Stimulated activated CD4-positive, alpha-beta T cell treated with anti-CD3 and anti-CD28 coated beads, TNF-alpha, amount 100 ng/mL, for 1 hour (primary cell): ENCODE results near the gene ELP5.

Experiments
- DNase-seq, 3 donors: peaks; one replicate each; pipeline ENCODE4 v3.0.0-alpha.2; 2020; ENCODE audit warnings: low read depth in 3 of 3, low spot score in 1 of 3

The ELP5 gene, protein sequence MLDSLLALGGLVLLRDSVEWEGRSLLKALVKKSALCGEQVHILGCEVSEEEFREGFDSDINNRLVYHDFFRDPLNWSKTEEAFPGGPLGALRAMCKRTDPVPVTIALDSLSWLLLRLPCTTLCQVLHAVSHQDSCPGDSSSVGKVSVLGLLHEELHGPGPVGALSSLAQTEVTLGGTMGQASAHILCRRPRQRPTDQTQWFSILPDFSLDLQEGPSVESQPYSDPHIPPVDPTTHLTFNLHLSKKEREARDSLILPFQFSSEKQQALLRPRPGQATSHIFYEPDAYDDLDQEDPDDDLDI

DNA sequence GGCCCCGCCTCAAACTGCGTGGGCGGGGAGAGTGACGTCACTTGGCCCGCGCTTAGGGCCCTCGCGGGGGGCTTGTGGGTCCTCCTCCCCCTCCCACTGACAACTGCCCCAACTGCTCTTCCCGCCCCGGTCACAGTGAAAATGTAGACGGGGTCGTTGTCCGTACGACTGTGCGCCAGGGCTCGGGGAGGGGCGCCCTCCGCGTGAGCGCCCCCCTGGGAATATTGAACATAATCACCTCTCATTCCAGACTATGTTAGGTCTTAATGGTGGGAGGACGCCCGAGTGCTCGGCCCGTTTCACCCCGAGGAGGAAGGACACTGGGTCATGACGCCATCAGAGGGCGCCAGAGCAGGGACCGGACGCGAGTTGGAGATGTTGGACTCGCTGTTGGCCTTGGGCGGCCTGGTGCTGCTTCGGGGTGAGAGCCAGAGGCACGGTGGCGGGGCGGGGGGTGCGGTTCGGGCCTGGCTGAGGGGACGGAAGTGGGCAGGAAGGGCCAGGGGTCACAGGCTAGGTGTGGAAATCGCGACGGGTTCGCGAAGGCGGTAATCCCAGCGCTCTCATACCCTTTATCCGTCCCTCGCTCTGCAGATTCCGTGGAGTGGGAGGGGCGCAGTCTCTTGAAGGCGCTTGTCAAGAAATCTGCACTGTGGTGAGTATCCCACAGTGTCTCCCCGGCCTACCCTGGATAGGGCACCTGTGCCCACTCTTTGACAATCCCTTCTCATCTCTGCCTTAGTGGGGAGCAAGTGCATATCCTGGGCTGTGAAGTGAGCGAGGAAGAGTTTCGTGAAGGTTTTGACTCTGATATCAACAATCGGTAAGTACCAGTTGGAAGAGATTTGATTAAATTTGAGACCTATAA, at the start of gene ELP5:
Gene ELP5, plus strand, starts transcription at position 40 of the 868 bp plus-strand sequence. Its CDS starts 336 bp downstream, at position 376.
- DNase-seq, result peak; percentile 56 to 75 (median 59)

DNA sequence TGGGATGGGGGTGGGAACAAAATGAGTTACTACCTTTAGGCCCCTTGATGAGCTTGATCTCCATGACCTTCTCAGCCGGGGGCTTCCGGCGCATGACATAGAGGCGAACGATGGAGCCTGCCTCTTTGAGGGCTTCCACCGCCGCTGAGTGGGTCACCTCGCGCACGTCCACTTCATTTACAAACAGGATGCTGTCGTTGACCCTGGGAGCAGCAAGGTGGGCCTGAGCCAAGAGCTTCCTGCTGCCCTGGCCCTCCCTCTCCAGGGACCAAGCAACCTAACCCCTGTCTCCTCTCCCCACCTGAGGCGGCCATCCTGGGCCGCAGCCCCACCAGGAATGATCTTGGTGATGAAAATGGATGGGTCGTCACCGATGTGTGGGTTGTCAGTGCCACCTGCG, 48.6 kb upstream of the ELP5 start:
- DNase-seq, result no peak

DNA sequence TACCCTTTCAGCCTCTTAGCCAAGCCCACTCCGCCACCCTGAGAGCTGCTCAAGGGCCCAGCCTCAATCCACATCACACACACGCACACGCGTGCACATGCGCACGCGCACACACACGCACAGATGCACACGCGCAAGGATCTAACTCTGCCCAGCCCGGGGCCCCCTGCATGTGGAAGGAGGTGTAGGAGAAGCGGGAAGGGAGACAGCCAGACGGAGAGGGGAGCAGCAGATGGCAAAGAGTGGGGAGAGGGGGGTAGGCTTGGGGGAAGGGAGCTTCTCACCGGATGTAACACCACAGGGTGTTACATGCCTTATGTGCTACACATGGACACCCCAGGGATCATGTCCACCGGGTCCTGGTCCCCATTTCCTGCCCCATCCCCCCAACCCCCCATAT, 47.7 kb upstream of the ELP5 start:
- no peak for DNase-seq

DNA sequence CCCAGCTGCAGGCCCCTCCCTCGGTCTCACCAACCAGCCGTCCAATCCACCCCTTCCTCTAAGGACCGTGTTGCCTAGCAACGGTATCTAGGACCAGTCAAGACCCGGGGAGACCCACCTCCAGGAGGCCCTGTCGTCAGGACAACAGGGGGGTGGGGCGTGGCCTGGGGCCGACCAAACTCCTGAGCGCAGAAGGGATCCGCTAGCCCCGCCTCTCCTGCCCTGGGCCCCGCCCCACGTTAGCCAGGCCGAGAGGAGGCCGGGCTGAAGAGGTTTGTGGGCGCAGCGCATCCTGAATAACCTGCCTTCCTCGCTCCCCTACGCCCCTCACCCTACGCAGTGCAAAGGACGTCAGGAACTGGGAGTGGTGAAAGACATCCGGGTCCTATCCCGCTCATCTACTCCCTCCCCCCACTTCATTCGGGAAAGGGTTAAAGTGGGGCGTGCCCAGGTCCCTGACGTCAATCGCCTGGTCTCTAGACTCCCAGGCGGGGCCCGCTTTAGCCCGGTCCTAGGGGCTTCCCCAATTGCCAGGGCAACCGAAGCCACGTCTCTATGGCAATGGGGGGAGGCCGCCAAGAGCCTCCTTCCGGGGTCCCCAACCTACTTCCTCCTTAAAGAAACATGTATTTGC, 47.1 kb upstream of the ELP5 start:
- DNase-seq, result peak; percentile 80 to 90 (median 85)

DNA sequence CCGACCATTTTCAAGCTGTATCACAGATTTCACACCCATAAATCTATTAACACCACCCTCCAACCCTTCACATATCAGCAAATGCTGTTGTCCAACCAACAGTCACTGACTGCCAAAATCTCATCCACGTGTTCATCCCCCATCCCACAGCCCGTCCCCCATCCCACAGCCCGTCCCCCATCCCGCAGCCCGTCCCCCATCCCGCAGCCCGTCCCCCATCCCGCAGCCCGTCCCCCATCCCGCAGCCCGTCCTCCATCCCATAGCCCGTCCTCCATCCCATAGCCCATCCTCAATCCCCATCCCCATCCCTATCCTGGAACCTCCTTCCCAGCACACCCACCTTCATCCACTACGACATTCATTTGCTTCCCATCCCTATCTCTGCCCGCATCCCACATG, 46.5 kb upstream of the ELP5 start:
- no peak for DNase-seq

DNA sequence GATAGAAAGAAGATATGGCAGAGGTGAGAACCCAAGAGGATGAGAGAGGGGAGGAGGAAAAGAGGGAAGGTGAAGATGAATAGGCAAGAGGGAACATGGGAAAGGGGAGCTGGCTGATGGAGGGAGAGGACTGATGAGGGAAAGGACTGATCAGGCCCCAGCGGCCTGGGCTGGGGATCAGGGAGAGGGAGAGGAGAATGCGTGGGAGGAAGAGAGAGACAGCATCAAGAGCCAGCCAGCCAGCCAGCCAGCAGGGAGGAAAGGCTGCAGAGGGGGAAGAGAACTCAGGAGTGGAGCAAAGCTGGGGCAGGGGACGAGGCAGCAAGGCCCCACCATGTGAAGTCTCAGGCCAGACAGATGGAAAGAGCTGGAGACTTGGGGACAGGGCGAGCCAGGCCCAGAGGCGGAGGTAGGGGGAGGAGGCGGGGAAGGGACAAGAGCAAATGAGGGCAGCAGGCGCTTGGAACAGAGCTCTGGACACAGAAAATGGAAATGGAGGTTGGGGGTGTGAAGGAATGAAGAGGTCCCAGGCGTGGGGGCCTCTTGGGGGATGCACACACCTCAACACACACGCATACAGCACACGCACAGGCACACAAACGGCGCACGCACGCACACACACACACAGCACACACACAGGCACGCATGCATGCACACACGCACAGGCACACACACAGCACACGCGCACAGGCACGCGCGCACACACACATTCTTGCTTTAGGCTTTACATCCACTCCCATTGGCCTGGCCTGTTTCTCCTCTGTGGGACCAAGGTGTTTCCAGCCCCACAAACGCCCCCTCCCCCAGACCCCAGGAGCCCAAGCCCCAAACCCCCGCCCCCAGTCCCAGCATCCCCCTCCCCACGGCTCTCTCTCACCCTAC, 44.7 kb upstream of the ELP5 start:
- no peak for DNase-seq

DNA sequence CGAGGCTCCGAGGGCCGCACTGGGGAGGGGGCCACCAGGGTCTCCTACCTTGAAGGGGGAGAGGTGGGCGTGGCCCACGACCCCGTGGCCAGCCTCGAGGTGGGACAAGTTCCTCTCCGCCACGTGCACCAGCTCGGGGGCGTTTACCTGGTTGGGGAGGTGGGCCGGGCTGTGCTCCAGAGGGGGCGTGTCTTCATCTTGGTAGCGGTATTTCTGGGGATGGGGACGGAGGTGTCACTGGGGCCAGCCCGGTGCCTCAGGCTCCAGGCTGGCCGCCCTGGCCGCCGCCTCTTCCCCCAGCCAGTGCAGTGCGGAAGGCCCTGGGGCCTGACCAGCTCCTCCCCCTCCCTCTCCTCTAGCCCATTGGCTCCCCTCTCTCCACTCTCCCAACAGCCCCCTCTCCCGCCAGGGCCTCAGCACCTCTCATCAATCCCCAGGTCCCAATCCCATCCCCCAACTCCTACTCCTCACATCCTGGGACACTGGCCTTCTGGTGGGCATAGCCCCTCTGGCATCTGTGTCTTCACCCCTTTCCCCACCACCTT, 43.9 kb upstream of the ELP5 start:
- DNase-seq, result no peak

DNA sequence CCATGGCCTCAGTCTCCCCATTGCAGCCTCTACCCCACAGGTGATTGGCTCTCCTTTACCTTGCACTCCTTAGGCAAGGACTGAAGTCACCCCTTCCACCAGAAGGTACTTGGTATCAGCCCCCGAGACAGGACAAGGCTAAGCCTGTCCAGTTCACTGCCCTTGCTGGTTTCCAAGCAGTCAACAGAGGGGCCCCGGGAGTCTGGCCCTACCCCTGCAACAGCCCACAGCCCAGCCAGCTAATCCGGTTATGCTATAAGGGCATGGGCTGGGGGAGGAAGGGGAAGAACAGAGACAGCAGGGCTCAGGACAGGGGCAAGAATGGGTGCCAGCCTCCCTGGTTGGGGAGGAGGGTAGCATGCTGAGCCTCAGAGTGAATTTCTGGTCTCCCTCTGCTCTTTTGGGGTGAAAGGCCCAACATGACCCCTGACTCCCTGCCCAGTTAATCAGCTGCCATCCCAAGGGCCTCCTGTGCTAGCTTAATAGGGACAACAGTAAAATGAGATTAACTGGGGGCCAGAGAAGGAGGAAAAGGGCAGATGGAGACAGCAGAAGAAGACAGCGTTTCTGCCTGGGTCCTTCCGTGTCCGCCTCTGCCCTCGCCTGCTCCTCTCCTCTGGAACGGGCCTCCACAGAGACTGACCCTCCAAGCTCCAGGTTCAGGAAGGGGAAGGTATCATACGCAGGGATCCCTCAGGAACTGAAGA, 43.1 kb upstream of the ELP5 start:
- DNase-seq, result no peak

DNA sequence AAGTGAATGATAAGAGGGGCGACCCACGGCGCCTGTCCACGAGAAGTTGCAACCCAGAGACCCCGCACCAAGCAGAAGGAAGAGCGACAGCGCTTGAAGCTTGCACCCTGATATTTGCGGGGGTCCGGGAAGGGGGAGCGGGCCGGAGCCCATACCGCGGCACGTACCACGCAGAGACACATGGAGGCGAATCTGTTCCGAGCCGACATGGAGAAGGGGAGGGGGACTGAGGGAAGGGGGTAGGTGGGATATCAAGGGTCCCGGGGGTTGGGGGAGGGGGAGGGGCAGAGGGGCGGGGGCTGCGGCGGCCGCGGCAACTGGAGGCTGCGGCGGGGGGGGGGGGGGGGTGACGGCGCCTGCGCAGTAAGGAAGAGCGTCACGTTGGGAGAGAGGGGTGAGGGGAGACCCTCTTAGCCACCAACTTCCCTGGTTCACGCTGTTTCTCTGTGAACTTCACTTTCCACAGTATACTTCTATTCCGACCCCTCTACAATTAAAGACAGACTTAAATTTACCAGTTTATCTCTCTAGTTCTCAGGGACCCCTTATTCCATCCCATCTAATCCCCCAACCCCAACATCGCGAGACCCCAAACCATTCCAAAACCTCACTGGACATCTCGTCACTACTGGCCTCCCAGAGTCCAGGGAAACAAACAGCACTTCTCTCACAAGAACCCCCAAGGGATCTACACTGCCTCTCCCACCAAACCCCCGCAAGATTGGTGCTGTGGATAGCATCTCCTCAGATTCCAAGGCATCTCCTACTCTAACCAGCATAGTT, 40.3 kb upstream of the ELP5 start:
- no peak for DNase-seq

DNA sequence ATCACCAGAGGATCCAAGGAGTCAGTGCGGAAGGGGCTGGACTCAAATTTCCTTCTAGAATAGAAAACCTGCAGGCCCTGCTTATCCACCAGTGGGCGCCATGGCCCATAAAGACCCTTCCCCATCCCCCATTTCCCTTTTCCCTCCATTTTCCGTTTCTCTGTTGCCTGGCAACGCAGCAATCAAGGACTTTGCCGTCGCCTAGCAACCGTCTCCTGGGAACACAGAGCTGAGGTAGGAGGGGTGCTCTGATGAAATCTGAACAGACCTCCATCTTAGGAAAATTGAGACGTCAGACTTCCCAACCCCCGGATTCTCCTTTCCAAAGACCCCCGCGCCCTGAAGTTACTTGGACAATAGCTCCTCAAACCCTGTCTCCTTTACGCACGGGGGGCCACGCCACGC, 38.1 kb upstream of the ELP5 start:
- DNase-seq, result no peak

DNA sequence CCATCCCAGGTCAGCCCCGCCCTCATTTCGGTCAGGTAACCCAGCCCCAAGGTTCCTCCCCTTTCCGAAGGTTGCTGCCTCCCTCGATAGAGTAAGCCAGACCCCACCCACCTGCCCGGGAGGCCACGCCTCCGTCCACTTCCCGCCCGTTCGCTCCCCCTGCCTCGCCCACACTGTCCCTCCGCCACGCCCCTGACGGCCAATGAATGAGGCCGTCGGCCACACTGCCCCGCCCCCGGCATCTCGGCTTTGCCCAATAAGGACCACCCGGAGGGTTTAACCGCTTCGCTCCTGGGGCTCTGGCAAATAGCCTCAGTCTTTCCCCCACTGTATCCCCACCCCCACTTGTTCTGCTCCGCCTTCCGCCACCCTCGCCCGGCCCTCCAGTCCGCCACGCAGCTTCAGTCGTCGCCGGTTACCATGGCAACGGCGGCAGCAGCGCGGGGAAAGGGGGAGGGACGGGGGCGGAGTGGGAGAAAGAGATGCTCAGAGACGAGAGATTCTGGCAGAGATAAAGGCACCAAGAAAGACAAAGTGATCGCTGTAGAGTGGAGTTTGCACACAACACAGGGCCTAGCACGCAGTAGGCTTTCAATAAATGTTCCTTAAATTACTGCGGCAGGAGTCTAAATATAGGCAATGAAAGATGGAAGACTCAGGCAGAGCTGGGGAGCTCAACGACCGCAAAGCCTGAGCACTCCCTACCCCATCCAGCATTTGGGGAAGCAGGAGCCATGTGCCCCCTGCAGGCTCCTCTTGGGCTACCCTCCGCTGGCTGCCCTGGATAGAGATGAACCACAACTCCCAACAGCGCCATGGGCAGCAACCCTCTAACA, 37.5 kb upstream of the ELP5 start:
- peak; percentile 97 to 98 (median 98) for DNase-seq

DNA sequence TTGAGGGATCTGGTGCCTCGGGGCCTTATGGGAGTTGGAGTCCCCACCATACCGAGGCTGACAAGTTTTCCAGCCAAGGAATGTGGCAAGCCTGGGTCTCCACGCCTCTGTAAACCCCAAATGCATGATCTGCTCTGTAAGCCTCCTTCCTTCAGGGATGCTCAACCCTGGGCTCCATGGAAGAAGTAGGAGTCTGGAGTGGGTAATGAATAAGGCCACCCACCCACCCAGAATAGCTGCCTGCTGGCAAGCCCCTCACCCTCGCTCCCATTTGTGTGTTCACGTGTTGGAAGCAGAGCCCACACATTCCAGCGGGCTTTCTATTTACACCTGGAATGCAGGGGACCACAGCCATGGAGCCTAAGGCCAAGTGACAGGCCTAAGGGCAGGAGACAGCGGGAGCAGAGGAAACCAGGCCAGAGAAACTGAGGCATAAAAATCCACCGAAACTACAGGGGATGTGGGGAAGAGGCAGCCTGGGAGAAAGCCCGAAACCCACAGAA, 36.8 kb upstream of the ELP5 start:
- DNase-seq, result no peak

DNA sequence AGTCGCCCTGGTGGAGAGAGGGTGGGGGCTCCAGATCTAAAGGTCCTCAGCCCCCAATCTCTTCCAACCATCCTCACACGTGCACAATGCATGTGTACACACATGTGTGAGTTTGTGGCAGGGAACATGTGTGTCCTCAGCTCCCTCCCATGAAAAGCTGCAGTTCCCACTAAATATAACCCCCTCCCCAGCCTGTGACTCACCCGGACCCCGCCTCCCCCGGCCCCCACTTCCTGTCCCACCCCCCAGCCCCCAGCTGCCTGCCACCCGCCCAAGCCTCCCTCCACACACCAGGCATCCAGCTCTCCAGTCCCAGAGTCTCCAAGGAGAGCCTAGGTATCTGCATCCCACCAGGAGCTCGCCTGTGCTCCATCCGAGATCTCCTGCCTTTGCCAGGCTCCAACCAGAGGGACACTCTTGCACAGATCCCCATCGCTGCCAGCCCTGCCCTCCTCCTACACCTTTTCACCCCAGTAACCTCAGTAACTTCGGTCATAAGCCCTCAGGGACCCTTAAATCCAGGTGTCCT, 36.3 kb upstream of the ELP5 start:
- no peak for DNase-seq

DNA sequence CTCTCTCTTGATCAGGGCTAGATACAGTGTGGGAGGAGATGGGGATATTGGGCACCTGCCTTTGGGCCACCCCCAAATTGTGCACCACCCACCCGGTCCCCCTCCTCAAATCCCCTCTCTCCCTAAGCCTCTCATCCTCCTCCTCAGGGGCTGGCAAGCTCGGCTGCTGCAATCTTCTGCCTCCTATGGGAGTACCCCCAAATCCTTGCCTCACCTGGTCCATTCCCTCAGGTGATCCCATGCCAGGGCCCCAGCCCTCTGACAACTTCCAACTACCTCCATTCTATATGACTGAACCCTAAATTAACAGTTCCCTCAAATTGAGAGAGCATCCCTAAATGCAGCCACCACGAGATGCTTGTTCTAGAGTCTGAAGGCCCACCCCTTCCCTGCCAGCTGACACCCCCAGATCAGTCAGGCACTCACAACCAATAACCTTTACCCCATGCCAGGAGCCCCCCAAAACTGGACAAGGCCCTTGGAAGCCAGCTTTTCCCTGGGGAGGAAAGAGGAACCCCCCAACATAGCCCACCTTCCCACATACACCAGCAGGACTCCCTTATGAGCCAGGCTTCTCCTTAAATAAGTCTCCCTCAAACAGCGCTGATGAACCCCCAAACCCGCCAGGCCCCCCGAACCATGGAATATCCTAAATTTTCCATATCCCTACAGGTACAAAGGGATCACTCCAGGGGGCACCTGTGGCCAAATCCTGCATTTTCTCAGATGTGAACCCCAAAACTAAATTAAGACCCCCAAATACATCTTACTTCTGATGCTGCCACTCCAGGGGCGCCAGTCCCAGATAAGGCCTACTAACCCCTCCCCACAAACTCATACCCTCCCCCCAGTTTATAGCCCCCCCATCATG, 35.5 kb upstream of the ELP5 start:
- no peak for DNase-seq

DNA sequence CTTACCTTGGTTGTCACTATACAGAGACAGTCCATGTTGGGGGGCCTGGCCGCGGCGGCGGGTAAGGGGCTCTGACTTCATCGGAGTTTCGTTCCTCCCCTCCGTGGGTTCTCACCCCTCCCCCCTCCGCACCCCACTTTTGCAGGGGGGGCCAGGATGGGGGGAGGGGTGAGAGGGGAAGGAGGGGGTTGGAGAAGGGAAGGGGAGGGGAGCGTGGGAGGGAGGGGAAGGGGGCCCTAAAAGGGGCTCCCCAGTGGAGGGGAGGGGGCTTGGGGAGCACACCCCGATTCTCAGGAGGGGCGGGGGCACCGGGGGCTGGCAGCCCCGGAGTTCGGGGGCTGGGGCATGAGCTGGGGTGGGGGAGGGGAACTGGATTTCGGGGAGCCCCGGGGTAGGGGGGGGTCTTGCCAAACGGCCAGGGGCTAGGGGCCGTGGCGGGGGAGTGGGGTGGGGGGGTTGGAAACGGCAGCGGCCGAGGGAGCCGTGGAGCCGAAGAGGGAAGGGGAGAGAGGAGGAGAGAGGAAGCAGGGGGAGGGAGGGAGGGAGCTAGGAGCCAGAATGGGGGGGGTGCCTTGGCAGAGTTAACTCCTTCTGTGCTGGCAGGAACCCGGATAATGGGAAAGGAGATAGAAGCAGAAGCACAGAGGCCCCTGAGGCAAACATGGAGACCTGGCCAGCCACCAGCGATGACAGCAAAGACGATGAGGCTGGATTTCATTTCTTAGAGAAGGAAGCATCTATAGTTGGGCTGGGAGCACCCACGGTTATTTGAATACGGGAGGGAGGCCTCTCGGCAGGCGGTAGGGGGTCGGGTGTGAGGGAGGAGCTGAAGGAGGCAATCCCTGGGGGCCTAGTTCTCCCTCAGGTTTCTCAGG, 34.7 kb upstream of the ELP5 start:
- DNase-seq, result no peak

DNA sequence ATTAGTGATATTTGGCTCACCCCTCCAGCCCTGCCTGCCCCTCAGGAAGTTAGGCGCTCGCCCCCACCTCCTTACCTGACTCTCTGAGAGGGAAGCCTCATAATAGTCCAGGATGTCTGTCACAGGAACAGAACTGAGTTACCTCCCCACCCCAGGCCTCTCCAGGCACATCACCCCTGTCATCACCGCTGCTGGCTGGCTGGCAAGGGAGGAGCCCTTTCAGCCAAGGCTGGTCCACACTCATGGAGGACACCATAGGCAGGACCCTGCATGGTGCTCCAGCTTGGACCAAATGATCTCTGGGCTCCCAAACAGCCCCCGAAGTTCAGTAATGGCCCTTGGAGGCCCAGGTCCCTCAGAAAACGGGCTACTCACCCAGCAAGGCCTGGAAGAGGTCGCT, 33.8 kb upstream of the ELP5 start:
- no peak for DNase-seq
